Naive thymus-derived CD4-positive, alpha-beta T cell (primary cell): ENCODE measurements around the gene OOSP4B. TPM values are rescaled to one million over a fixed set of nuclear protein-coding genes. Genes with fewer than 3 reads are reported as not detected.
"Not testable (repeated sequence)": the region's sequence is repeated elsewhere in the genome, so short reads cannot be mapped to it uniquely, and the experiment has no call there.

Source experiments
- ATAC-seq: fragments of 150-1000 bp; cut with Tn5 transposase; 2 replicates; pipeline ENCODE4 v1.10.0; 2021; ENCODE audit warnings: mild to moderate bottlenecking, moderate library complexity
- CTCF ChIA-PET: fragments of 350-600 bp; sonication (Branson Sonifier 250); formaldehyde crosslinking; loops from one replicate; lab custom pipeline; 2021; ENCODE audit warnings: antibody characterized with exemption; lab: Charles Lee
- POLR2A ChIA-PET: fragments of 350-600 bp; sonication (Branson Sonifier 250); formaldehyde crosslinking; loops from one replicate; lab custom pipeline; 2021; ENCODE audit warnings: antibody characterized with exemption, inconsistent platforms; lab: Charles Lee
- DNase-seq, 9 donors: peaks; one replicate each; pipeline versions ENCODE4 v3.0.0 to v3.0.0-alpha.2; 2020 to 2022; ENCODE audit warnings: mixed read lengths in 1 of 9
- H3K27ac ChIP-seq: one replicate; pipeline ENCODE4 v1.7.0; 2013; ENCODE audit warnings: mild to moderate bottlenecking, low read depth, low read length, moderate library complexity
- H3K27me3 ChIP-seq, 2 donors: one replicate each; pipeline ENCODE4 v1.7.0; 2013; ENCODE audit warnings: low read length in 2 of 2, mild to moderate bottlenecking in 2 of 2, moderate library complexity in 2 of 2; ENCODE audit not compliant: control insufficient read depth in 2 of 2, insufficient read depth in 2 of 2
- H3K36me3 ChIP-seq, 3 experiments: 1 replicate in 2 of 3; 2 replicates in 1 of 3; pipeline ENCODE4 v1.7.0; 2013; ENCODE audit warnings: low read length in 3 of 3, mild to moderate bottlenecking in 3 of 3, moderate library complexity in 1 of 3; ENCODE audit not compliant: insufficient read depth in 3 of 3, control insufficient read depth in 2 of 3
- H3K4me1 ChIP-seq, 2 donors: one replicate each; pipeline ENCODE4 v1.7.0; 2013; ENCODE audit warnings: low read length in 2 of 2, mild to moderate bottlenecking in 2 of 2, moderate library complexity in 1 of 2; ENCODE audit not compliant: control insufficient read depth in 2 of 2, insufficient read depth in 2 of 2
- H3K4me3 ChIP-seq: 2 replicates; pipeline ENCODE4 v1.7.0; 2013; ENCODE audit warnings: mild to moderate bottlenecking, low read length
- H3K9me3 ChIP-seq, 3 experiments: 1 replicate in 2 of 3; 2 replicates in 1 of 3; pipeline ENCODE4 v1.7.0; 2013; ENCODE audit warnings: low read length in 3 of 3; ENCODE audit not compliant: control insufficient read depth in 2 of 3
- H3K27ac Mint-ChIP-seq, 9 donors: one replicate each; pipeline ENCODE4 v1.8.0; 2020 to 2022; ENCODE audit warnings: mixed read lengths in 9 of 9, mild to moderate bottlenecking in 8 of 9, moderate library complexity in 5 of 9, inconsistent platforms in 2 of 9
- H3K27me3 Mint-ChIP-seq, 5 donors: one replicate each; pipeline ENCODE4 v1.8.0; 2021 to 2022; ENCODE audit warnings: mixed read lengths in 5 of 5, mild to moderate bottlenecking in 1 of 5
- H3K36me3 Mint-ChIP-seq, 5 donors: one replicate each; pipeline ENCODE4 v1.8.0; 2020 to 2022; ENCODE audit warnings: mixed read lengths in 5 of 5, mild to moderate bottlenecking in 3 of 5, inconsistent platforms in 1 of 5
- H3K4me1 Mint-ChIP-seq, 7 donors: one replicate each; pipeline ENCODE4 v1.8.0; 2020 to 2022; ENCODE audit warnings: mixed read lengths in 7 of 7, mild to moderate bottlenecking in 3 of 7, inconsistent platforms in 1 of 7
- H3K4me3 Mint-ChIP-seq, 10 donors: one replicate each; pipeline ENCODE4 v1.8.0; 2020 to 2022; ENCODE audit warnings: mild to moderate bottlenecking in 10 of 10, mixed read lengths in 10 of 10, moderate library complexity in 6 of 10, inconsistent platforms in 2 of 10
- H3K9me3 Mint-ChIP-seq, 11 donors: one replicate each; pipeline ENCODE4 v1.8.0; 2020 to 2022; ENCODE audit warnings: mixed read lengths in 11 of 11, mild to moderate bottlenecking in 4 of 11, inconsistent platforms in 1 of 11, moderate library complexity in 1 of 11
- intact Hi-C, 2 donors: fragments of 100-400 bp; cut with micrococcal nuclease; formaldehyde crosslinking; loops; one replicate each; pipeline ENCODE4 v1.15.1; 2023
- polyA plus RNA-seq, 2 donors: library from polyadenylated mRNA; unstranded; fragments of 300-500 nt; fragmentation: Illumina TruSeq; gene quantifications; one replicate each; pipeline ENCODE4 v1.2.3, GENCODE V29; 2021
- total RNA-seq, 6 experiments: library from RNA in 5 of 6; stranded (reverse) in 5 of 6; gene quantifications; 1 replicate in 5 of 6; 2 replicates in 1 of 6; pipeline ENCODE4 v1.2.3 and lab custom pipeline; 2021 to 2026

OOSP4B gene
- total and polyA plus RNA-seq, 7 experiments from 2014 or later, result not detected

DNA sequence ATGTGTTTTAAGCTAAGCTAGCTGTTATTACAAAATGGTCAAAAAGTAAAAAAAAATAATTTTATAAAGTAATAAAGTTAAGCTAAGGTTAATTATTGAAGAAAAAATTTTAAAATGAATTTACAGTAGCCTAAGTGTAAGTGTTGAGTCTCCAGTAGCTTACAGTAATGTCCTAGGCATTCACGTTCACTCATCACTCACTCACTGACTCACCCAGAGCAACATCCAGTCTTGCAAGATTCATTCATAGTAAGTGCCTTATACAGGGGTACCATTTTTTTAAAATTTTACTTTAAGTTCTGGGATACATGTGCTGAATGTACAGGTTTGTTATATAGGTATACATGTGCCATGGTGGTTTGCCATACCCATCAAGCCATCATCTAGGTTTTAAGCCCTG is 11.6 kb upstream of the OOSP4B start:
- H3K27ac Mint-ChIP-seq, result no peak overlapping the region
- POLR2A ChIA-PET, result no interaction called here
- H3K9me3 ChIP-seq, result no peaks in the 10 kb centered on the region
- intact Hi-C loops, result no loop called here
- CTCF ChIA-PET, result no interaction called here
- no peak overlapping the region for H3K4me3 ChIP-seq
- no peaks in the 10 kb centered on the region for H3K36me3 Mint-ChIP-seq
- no peak overlapping the region for H3K27ac ChIP-seq
- no peaks in the 10 kb centered on the region for H3K4me1 Mint-ChIP-seq
- H3K36me3 ChIP-seq, result no peaks in the 10 kb centered on the region
- H3K4me3 Mint-ChIP-seq, result no peak overlapping the region
- ATAC-seq, result no peak
- H3K27me3 Mint-ChIP-seq, result peaks cover 2 to 22% (median 10%) of the 10 kb centered on the region in 5 donors
- H3K9me3 Mint-ChIP-seq, result peaks cover 0 to 4% (median 0%) of the 10 kb centered on the region in 11 donors
- H3K4me1 ChIP-seq, result no peaks in the 10 kb centered on the region
- DNase-seq, result no peak
- peaks cover 0 to under 1% of the 10 kb centered on the region in 2 donors for H3K27me3 ChIP-seq

DNA sequence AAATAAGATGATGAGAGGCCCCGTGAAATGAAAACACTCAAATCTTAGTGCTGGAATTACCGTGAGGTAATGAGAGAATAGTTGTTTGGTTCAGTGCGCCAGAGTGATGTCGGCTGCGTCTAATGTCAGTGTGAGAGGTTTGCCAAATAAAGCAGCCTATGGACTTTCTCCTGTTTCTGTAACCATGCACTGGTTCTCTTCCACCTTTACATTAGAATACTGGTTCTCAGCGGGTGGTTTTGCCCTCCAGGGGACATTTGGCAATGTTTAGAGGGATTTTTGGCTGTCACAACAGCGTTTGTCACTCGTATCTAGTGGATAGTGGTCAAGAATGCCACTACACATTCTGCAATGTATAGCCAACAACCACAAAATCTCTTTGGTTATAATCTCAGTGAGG is 1.1 kb downstream of the OOSP4B start:
- Histone ChIP-seq H3K27me3 (no peaks in the 10 kb centered on the region), H3K9me3 (no peaks in the 10 kb centered on the region), H3K4me3 (no peak overlapping the region), H3K27ac (no peak overlapping the region), H3K4me1 (no peaks in the 10 kb centered on the region), H3K36me3 (no peaks in the 10 kb centered on the region)
- ChIA-PET CTCF (no interaction called here), POLR2A (no interaction called here)
- Mint-ChIP-seq H3K4me3 (no peak overlapping the region), H3K27me3 (peaks cover 0 to 15% (median 9%) of the 10 kb centered on the region in 5 donors), H3K9me3 (peaks cover 0 to 3% (median 0%) of the 10 kb centered on the region in 11 donors), H3K27ac (no peak overlapping the region), H3K36me3 (no peaks in the 10 kb centered on the region), H3K4me1 (peaks cover 0 to 1% (median 0%) of the 10 kb centered on the region in 7 donors)
- ATAC-seq (no peak), DNase-seq (no peak)
- intact Hi-C loops, result no loop called here

GRCh38 chr11:60020376-60020775 is 3.4 kb downstream of the OOSP4B start:
- H3K4me1 ChIP-seq, H3K27me3 ChIP-seq, H3K9me3 ChIP-seq, H3K27ac ChIP-seq, H3K36me3 Mint-ChIP-seq, CTCF ChIA-PET, DNase-seq, H3K4me1 Mint-ChIP-seq, ATAC-seq, POLR2A ChIA-PET, H3K9me3 Mint-ChIP-seq, intact Hi-C loops, H3K36me3 ChIP-seq, H3K4me3 ChIP-seq, H3K4me3 Mint-ChIP-seq, H3K27ac Mint-ChIP-seq: not testable (repeated sequence)
- H3K27me3 Mint-ChIP-seq, result peaks cover 0 to 15% (median 9%) of the 10 kb centered on the region in 5 donors

DNA sequence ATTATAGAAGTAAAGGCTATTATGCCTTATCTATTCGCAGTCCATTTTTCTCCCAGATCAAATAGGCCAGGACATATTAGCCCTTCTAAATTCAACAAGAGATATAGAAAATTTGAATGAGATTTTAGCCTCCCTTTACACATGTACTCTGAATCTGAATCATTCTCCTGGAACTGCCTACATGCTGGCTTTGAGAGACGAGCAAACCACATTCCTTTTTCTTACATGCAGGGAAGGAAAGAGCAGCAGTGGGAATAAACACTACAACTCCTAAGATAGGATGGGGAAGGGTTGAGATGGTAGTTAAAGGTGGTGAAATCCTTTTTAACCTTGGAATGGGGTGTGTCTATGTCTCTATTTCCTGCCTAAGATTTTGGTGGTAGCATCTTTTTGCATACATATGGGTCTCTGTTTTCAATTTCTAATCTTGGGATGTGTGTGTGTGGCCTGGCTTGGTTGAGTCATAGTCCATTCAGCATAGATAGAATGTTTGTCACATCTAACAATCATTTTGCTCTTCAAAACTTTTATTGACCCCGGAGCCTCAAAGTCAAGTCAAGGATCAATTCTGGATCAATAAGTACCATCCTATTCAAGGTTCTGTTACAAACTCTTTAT is 12.1 kb downstream of the OOSP4B start:
- H3K36me3 ChIP-seq, result no peaks in the 10 kb centered on the region
- Mint-ChIP-seq H3K4me3 (no peak overlapping the region), H3K4me1 (no peaks in the 10 kb centered on the region), H3K36me3 (no peaks in the 10 kb centered on the region), H3K27ac (no peak overlapping the region), H3K27me3 (peaks cover 0 to 4% (median 0%) of the 10 kb centered on the region in 5 donors), H3K9me3 (no peaks in the 10 kb centered on the region)
- no peaks in the 10 kb centered on the region for H3K27me3 ChIP-seq
- no peak overlapping the region for H3K4me3 ChIP-seq
- no peak overlapping the region for H3K27ac ChIP-seq
- CTCF ChIA-PET, result no interaction called here
- intact Hi-C loops, result no loop called here
- H3K9me3 ChIP-seq, result no peaks in the 10 kb centered on the region
- ATAC-seq, result no peak
- no peaks in the 10 kb centered on the region for H3K4me1 ChIP-seq
- POLR2A ChIA-PET, result no interaction called here
- no peak for DNase-seq

- Histone ChIP-seq H3K27me3 (no peaks in the 10 kb centered on the region), H3K9me3 (no peaks in the 10 kb centered on the region), H3K27ac (no peak within 1 kb of the TSS), H3K4me1 (no peaks in the 10 kb centered on the region), H3K4me3 (no peak within 1 kb of the TSS), H3K36me3 (no peaks in the 10 kb centered on the region)
- CTCF ChIA-PET, result no interaction called here
- intact Hi-C loops, result no loop called here
- Mint-ChIP-seq H3K27me3 (peaks cover 0 to 10% (median 9%) of the 10 kb centered on the region in 5 donors), H3K4me3 (no peak within 1 kb of the TSS), H3K27ac (no peak within 1 kb of the TSS), H3K4me1 (no peaks in the 10 kb centered on the region), H3K9me3 (peaks cover 0 to 2% (median 0%) of the 10 kb centered on the region in 11 donors), H3K36me3 (no peaks in the 10 kb centered on the region)
- POLR2A ChIA-PET, result no interaction called here
- ATAC-seq (no peak), DNase-seq (no peak)
Observed at GRCh38 chr11:60040109-60040508, 23.1 kb downstream of the OOSP4B start, which contains the start of gene OOSP2. Gene OOSP2 (plus strand): TSS chr11:60040409. CDS start chr11:60040460, 51 bp downstream.

GRCh38 chr11:60050422-60050821 is 33.4 kb downstream of the OOSP4B start:
- ATAC-seq, H3K4me3 Mint-ChIP-seq, H3K4me1 ChIP-seq, H3K36me3 ChIP-seq, H3K9me3 Mint-ChIP-seq, H3K27me3 ChIP-seq, DNase-seq, H3K4me3 ChIP-seq, POLR2A ChIA-PET, H3K27ac Mint-ChIP-seq, H3K9me3 ChIP-seq, H3K27ac ChIP-seq, CTCF ChIA-PET, H3K4me1 Mint-ChIP-seq, intact Hi-C loops, H3K36me3 Mint-ChIP-seq: not testable (repeated sequence)
- peaks cover 4 to 12% (median 10%) of the 10 kb centered on the region in 5 donors for H3K27me3 Mint-ChIP-seq

GRCh38 chr11:60050839-60051238 is 33.9 kb downstream of the OOSP4B start:
- POLR2A ChIA-PET, H3K27ac Mint-ChIP-seq, H3K4me1 Mint-ChIP-seq: not testable (repeated sequence)

More at GRCh38 chr11:60050839-60051238, 33.9 kb downstream of the OOSP4B start:
- H3K36me3 ChIP-seq, DNase-seq, CTCF ChIA-PET, H3K4me3 ChIP-seq, H3K27me3 ChIP-seq, H3K4me1 ChIP-seq, intact Hi-C loops, H3K9me3 Mint-ChIP-seq, H3K9me3 ChIP-seq, H3K27me3 Mint-ChIP-seq, H3K27ac ChIP-seq, H3K4me3 Mint-ChIP-seq, H3K36me3 Mint-ChIP-seq, ATAC-seq: not testable (repeated sequence)
